ENCODE data around the gene AGAP1.
"Not testable (repeated sequence)": the region's sequence is repeated elsewhere in the genome, so short reads cannot be mapped to it uniquely, and the experiment has no call there.

AGAP1 gene

GRCh38 chr2:236078297-236079255, 584.7 kb downstream of the AGAP1 start:
- no peak for DNase-seq (ENCODE audit: low read depth in 2 of 3, low spot score in 1 of 3)

DNA sequence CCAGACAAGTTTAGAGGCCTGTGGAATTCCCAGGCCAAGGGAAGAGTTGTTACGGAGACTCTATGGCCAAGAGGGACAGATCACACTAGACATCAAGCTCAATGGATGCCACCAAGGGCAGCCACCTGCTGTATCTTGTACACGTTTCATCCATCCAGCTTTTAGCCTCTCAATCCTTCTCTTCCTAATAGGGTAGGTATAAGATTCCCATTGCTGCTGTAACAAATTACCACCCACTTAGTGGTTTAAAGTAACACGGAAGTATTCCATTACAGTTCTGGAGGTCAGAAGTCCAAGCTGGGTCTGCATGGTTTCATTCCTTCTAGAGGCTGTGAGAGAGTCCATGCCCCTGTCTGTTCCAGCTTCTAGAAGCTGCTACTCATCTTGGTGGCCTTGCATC, 586.6 kb downstream of the AGAP1 start:
- no peak for DNase-seq (ENCODE audit: low read depth in 2 of 3, low spot score in 1 of 3)

GRCh38 chr2:236081171-236081570, 587.3 kb downstream of the AGAP1 start:
- DNase-seq (ENCODE audit: low read depth in 2 of 3, low spot score in 1 of 3) = no peak

GRCh38 chr2:236082061-236082460, 588.2 kb downstream of the AGAP1 start:
- DNase-seq (ENCODE audit: low read depth in 2 of 3, low spot score in 1 of 3) = no peak

DNA sequence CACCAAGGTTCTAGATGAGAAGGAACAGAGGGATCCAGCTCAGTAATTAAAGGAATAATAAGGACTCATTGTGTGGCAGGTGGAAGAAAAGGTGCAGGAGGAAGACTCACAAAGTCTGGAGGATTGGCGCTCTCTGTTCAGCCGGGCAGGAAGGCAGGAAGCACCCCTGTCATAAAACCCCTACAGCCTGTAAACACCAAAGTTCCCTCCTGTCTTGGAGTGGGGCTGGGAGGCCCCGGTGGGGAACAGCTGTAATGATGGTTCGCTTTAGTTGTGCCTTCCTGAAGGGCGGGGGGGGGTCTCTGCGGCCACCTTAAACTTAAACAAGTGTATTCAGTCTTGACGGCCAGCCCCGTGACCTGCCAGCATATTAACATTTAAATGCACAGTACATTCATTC, 590.1 kb downstream of the AGAP1 start:
- no peak for DNase-seq (ENCODE audit: low read depth in 2 of 3, low spot score in 1 of 3)

GRCh38 chr2:236085211-236085610, 591.4 kb downstream of the AGAP1 start:
- no peak for DNase-seq (ENCODE audit: low read depth in 2 of 3, low spot score in 1 of 3)

GRCh38 chr2:236085647-236086046, 591.8 kb downstream of the AGAP1 start:
- no peak for DNase-seq (ENCODE audit: low read depth in 2 of 3, low spot score in 1 of 3)

GRCh38 chr2:236086403-236086970, 592.6 kb downstream of the AGAP1 start:
- DNase-seq (ENCODE audit: low read depth in 2 of 3, low spot score in 1 of 3) = no peak

DNA sequence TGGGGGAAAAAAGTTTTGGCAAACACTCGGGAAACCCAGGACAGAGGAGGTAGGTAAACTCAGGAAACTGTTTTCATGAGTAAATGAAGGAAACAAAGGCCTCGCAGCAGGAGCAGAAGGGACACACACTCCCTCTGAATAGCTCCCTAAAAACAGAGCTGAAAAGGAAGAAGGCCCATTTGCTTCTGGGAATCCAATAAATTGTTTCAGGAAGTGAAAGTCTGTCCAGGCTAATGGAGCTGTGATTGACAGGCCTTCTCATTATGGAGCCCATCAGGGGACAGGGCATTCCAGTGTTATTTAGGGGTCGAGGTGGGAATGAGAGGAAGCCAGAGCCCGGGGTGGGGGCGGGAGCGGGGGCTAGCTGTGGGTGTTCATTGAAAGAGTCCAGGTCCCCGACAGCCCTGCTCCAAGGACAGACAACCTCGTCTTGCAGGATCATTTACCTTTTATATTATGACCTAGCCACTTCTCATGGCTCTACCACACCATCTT, 593.2 kb downstream of the AGAP1 start:
- no peak for DNase-seq (ENCODE audit: low read depth in 2 of 3, low spot score in 1 of 3)

DNA sequence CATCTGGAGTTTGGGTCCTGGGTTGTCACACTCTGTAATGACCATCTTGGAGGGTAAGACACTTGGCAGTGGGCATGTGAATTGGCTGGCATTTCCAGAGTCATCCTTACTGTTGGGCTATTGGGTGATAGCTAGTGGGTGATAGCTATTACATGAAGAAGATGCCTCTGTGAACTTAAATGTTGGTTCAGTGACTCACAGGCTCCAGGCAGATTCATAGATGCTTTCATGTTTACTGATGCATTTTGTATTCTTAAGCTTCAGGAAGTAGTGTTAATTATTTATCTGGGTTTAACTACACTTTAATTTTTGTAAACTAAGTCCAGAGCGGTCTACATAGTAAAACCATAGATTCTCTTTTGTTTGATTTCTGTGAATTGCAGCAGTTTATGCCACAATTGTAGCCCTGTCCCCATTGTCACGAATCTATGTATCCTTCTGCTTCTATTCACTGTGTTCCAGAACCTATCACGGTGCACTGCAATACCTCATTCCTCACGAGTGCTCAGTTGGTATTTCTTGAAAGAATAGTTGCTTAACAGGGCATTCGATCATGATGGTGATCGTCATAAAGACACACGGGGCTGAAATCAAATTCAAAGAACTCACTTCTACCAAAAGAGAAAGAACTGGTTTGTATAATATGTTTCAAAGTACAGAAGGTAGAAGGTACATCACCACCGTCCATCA, 594.7 kb downstream of the AGAP1 start:
- DNase-seq (ENCODE audit: low read depth in 2 of 3, low spot score in 1 of 3) = no peak

GRCh38 chr2:236089271-236090026, 595.6 kb downstream of the AGAP1 start:
- no peak for DNase-seq (ENCODE audit: low read depth in 2 of 3, low spot score in 1 of 3)

DNA sequence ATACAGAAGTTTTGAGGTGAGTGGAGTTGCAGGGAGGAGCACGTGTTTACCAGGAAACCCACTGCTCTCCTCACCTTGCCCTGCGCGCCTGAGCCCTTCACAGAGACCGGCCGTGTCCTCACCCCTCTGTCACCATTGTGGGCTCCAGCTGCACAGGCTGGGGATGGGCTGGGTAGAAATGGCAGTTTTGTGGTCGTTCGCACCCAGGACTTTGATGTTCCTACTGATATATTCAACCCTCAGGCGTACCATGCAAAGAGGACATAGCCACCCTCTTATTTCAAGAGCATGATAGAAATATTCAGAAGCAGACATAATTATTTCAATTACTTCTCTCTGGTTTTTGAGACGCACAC, 596.2 kb downstream of the AGAP1 start:
- no peak for DNase-seq (ENCODE audit: low read depth in 2 of 3, low spot score in 1 of 3)

GRCh38 chr2:236090826-236091225, 597.0 kb downstream of the AGAP1 start:
- not testable (repeated sequence) for DNase-seq (ENCODE audit: low read depth in 2 of 3, low spot score in 1 of 3)

GRCh38 chr2:236092714-236093113, 598.9 kb downstream of the AGAP1 start:
- no peak for DNase-seq (ENCODE audit: low read depth in 2 of 3, low spot score in 1 of 3)

DNA sequence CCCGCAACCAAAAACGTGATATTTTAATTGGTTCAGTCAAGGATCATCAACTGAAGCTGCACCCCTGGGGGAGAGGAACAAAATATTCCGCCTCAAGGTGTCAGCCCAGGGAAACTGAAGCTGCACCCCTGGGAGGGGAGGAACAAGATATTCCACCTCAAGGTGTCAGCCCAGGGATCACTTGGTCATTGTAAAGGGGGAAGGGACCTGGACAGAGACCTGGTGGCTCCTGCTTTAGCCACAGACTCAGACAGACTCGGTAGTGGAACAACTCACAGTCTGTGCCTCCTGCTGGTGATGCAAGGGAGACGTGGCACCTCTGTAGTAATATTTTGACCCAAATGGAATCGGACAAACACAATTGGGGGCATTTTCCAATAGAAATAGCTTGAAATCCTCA, 599.3 kb downstream of the AGAP1 start:
- DNase-seq (ENCODE audit: low read depth in 2 of 3, low spot score in 1 of 3) = no peak

GRCh38 chr2:236095504-236095903, 601.7 kb downstream of the AGAP1 start:
- no peak for DNase-seq (ENCODE audit: low read depth in 2 of 3, low spot score in 1 of 3)

DNA sequence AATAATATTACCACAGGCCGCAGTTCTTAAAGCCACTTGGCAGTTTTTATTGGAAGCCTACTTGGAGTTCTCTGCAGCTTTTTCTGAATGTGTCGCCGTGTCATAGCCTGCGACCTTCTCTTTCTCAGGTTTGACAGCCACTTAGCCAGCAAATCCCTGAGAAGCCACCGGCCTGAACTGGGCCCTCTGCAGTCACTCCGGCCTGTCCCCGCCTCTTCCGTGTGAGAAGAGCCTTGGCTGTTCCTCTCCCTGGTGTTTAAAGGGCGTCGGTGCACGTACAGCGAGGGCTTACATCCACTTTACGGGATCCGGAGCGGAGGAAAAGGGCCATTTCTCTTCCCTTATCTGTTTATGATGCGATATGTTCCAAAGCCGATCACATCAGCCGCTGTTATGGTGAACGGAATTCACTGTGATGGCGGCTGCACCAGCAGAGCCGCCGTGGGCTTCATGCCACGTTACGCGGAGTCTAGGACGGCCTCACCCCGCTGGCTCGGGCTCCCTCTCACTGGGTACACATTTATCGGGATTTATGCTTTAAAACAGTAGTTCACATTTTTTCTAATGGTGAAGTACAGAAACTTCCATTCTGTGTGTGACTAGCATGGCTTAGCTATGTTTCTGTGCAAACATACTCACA, 607.6 kb downstream of the AGAP1 start:
- no peak for DNase-seq (ENCODE audit: low read depth in 2 of 3, low spot score in 1 of 3)

DNA sequence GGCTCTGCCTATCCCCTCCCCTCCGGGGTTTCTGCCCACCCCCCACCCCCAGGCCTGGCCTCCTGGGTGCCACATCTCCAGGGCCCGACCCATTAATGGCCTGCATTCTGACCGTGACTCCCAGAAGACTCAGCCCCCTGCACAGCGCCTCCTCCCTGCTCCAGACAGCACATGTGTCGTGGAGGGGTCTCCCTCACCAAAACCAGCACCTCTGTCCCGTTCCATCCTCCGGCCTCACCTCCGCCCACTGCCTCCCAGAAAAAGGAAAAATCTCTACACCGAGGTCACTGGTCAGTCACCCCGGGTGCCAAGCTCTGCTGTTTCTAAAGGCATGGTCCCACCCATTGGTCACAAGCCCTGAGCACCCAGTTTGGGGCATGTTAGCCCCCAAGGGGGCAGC, 609.1 kb downstream of the AGAP1 start:
- no peak for DNase-seq (ENCODE audit: low read depth in 2 of 3, low spot score in 1 of 3)

- no peak for DNase-seq (ENCODE audit: low read depth in 2 of 3, low spot score in 1 of 3)
Measured at GRCh38 chr2:236103981-236104380, 610.1 kb downstream of the AGAP1 start.

GRCh38 chr2:236105955-236106607, 612.2 kb downstream of the AGAP1 start:
- no peak for DNase-seq (ENCODE audit: low read depth in 2 of 3, low spot score in 1 of 3)
